SIG-M5 treated with dmso at 0.1 percent for 504 hours (cell line): ENCODE results near the gene SULT1A1.

Experiments used
- DNase-seq: peaks from one replicate; lab custom pipeline; 2025; ENCODE audit not compliant: unreplicated experiment; lab: John Stamatoyannopoulos, UW

SULT1A1 gene

GRCh38 chr16:28561557-28562187 is 48.2 kb downstream of the SULT1A1 start:
- DNase-seq = no peak

DNA sequence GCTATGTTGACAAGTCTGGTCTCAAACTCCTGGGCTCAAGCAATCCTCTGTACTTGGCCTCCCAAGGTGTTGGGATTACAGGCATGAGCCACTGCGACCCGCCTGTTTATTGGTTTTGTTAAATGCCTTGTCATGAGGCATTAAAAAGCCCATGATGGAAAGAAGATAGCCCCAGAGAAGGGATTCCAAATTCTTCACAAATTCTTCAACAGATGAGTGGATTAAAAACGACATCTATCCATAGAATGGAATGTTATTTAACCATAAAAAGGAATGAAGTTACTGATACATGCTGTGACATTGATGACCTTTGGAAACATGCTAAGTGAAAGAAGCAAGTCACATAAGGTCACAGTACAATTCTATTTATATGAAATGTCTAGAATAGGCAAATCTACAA is 51.4 kb downstream of the SULT1A1 start:
- no peak for DNase-seq

- DNase-seq = no peak
Measured at GRCh38 chr16:28556914-28557320, 52.9 kb downstream of the SULT1A1 start.

DNA sequence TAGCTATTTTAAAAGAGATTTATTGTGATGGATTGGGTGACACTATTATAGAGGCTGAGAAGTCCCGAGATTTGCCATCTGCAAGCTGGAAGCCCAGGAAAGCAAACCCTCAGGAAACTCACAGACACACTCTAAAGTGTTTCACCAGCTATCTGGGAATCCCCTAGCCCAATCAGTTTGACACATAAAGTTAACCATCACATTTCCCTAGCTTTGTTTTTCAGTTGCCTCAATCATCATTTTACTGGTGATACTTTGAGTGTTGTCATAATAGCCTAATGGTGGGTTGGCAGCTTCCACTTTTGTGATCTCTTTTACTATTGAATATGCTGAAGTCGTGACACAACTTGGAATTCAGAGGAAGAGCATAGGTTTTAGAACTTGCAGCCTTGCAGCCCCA is 54.3 kb downstream of the SULT1A1 start:
- DNase-seq = no peak
